ENCODE measurements around the gene ATP5ME. TPM values are rescaled to one million over a fixed set of nuclear protein-coding genes. Genes with fewer than 3 reads are reported as not detected.

Gene ATP5ME
- total and polyA plus RNA-seq, 3 donors from 2014 or later, result 123 to 299 (median 139) TPM

GRCh38 chr4:714087-714486, 40.0 kb upstream of the ATP5ME start:
- WGBS, 2 donors, result 93 to 95% methylated on average over 10 to 18 of the region's 18 CpGs

GRCh38 chr4:712916-713632, 39.0 kb upstream of the ATP5ME start:
- intact Hi-C loops (cut with DNase I; ENCODE audit: low total_unique reads), result no loop called here
- H3K27me3 ChIP-seq, result no peaks in the 10 kb centered on the region
- TF ChIP-seq POLR2A (IDR thresholded peaks at IDR 0.05) (no peak), CTCF (IDR thresholded peaks at IDR 0.05) (no peak)
- H3K27ac ChIP-seq, result no peak overlapping the region
- no peak for DNase-seq
- H3K4me3 ChIP-seq, result no peak overlapping the region
- no peaks in the 10 kb centered on the region for H3K36me3 ChIP-seq (ENCODE audit: low read depth, missing control alignments)
- WGBS, 2 donors, result 75 to 79% methylated on average over 4 to 9 of the region's 9 CpGs
- H3K4me1 ChIP-seq, result peaks cover 13% of the 10 kb centered on the region
- H3K9me3 ChIP-seq, result no peaks in the 10 kb centered on the region

More at GRCh38 chr4:714087-714486, 40.0 kb upstream of the ATP5ME start:
- no peak for DNase-seq
- intact Hi-C loops (cut with DNase I; ENCODE audit: low total_unique reads), result no loop called here
- Histone ChIP-seq H3K27me3 (no peaks in the 10 kb centered on the region), H3K9me3 (no peaks in the 10 kb centered on the region), H3K36me3 (ENCODE audit: low read depth, missing control alignments) (no peaks in the 10 kb centered on the region), H3K4me1 (peaks cover 8% of the 10 kb centered on the region), H3K4me3 (no peak overlapping the region), H3K27ac (no peak overlapping the region)
- TF ChIP-seq POLR2A (IDR thresholded peaks at IDR 0.05), result no peak
- TF ChIP-seq CTCF (IDR thresholded peaks at IDR 0.05), result no peak

GRCh38 chr4:712093-712492, 38.0 kb upstream of the ATP5ME start:
- no peaks in the 10 kb centered on the region for H3K27me3 ChIP-seq
- H3K9me3 ChIP-seq, result no peaks in the 10 kb centered on the region
- TF ChIP-seq POLR2A (IDR thresholded peaks at IDR 0.05), result no peak
- TF ChIP-seq CTCF (IDR thresholded peaks at IDR 0.05), result no peak
- no peaks in the 10 kb centered on the region for H3K36me3 ChIP-seq (ENCODE audit: low read depth, missing control alignments)
- H3K27ac ChIP-seq, result no peak overlapping the region
- no peak overlapping the region for H3K4me3 ChIP-seq
- no peak for DNase-seq
- peaks cover 15% of the 10 kb centered on the region for H3K4me1 ChIP-seq
- 62 to 69% methylated on average over 3 of the region's 3 CpGs for WGBS, 2 donors
- intact Hi-C loops (cut with DNase I; ENCODE audit: low total_unique reads), result no loop called here

GRCh38 chr4:710916-711315, 36.8 kb upstream of the ATP5ME start:
- H3K27ac ChIP-seq, result no peak overlapping the region
- H3K36me3 ChIP-seq (ENCODE audit: low read depth, missing control alignments), result no peaks in the 10 kb centered on the region
- DNase-seq, result no peak
- 78 to 87% methylated on average over 12 to 13 of the region's 13 CpGs for WGBS, 2 donors
- peaks cover 20% of the 10 kb centered on the region for H3K4me1 ChIP-seq
- H3K27me3 ChIP-seq, result no peaks in the 10 kb centered on the region
- no peak overlapping the region for H3K4me3 ChIP-seq
- TF ChIP-seq POLR2A (IDR thresholded peaks at IDR 0.05), result no peak
- no peak for TF ChIP-seq CTCF (IDR thresholded peaks at IDR 0.05)
- H3K9me3 ChIP-seq, result no peaks in the 10 kb centered on the region
- intact Hi-C loops (cut with DNase I; ENCODE audit: low total_unique reads), result no loop called here

GRCh38 chr4:710116-710515, 36.0 kb upstream of the ATP5ME start:
- Histone ChIP-seq H3K4me3 (no peak overlapping the region), H3K27me3 (no peaks in the 10 kb centered on the region), H3K36me3 (ENCODE audit: low read depth, missing control alignments) (no peaks in the 10 kb centered on the region), H3K27ac (no peak overlapping the region), H3K4me1 (peaks cover 20% of the 10 kb centered on the region), H3K9me3 (no peaks in the 10 kb centered on the region)
- WGBS, 2 donors, result 83 to 90% methylated on average over 9 of the region's 9 CpGs
- DNase-seq, result no peak
- intact Hi-C loops (cut with DNase I; ENCODE audit: low total_unique reads), result no loop called here
- TF ChIP-seq CTCF (IDR thresholded peaks at IDR 0.05) (no peak), POLR2A (IDR thresholded peaks at IDR 0.05) (no peak)
